Ascending aorta (tissue), 2 donors: ENCODE data around the gene ZNF750. TPM values are rescaled to one million over a fixed set of nuclear protein-coding genes. Genes with fewer than 3 reads are reported as not detected.

Experiments
- DNase-seq, 2 donors: peaks; one replicate each; pipeline ENCODE4 v3.0.0-alpha.2; 2019; ENCODE audit warnings: low spot score in 2 of 2
- H3K27ac ChIP-seq, 2 donors: fragments of 200-600 bp; sonication (generic); one replicate each; pipeline ENCODE4 v1.5.1; 2016 to 2017; ENCODE audit warnings: mild to moderate bottlenecking in 1 of 2
- H3K27me3 ChIP-seq: fragments of 200-600 bp; sonication (generic); one replicate; pipeline ENCODE4 v1.5.1; 2017
- H3K36me3 ChIP-seq, 2 donors: fragments of 200-600 bp; sonication (generic); one replicate each; pipeline ENCODE4 v1.5.1; 2016
- H3K4me1 ChIP-seq, 2 donors: fragments of 200-600 bp; sonication (generic); one replicate each; pipeline ENCODE4 v1.5.1; 2016 to 2017; ENCODE audit warnings: mild to moderate bottlenecking in 1 of 2
- H3K4me3 ChIP-seq, 2 donors: fragments of 200-600 bp; sonication (generic); one replicate each; pipeline ENCODE4 v1.5.1; 2016 to 2017; ENCODE audit warnings: mild to moderate bottlenecking in 1 of 2
- H3K9me3 ChIP-seq, 2 donors: fragments of 200-600 bp; sonication (generic); one replicate each; pipeline ENCODE4 v1.5.1; 2016
- CTCF ChIP-seq, 3 experiments: fragments of 200-600 bp in 2 of 3; fragments of 450-650 bp in 1 of 3; sonication (generic) in 2 of 3; IDR thresholded peaks; one replicate each; pipeline ENCODE4 v1.5.1; 2016 to 2019; ENCODE audit warnings: antibody characterized with exemption in 3 of 3, mild to moderate bottlenecking in 1 of 3, moderate library complexity in 1 of 3
- intact Hi-C: fragments of 100-400 bp; cut with DNase I; formaldehyde crosslinking; loops from one replicate; pipeline ENCODE4 v1.15.1; 2023
- total RNA-seq: library from RNA; depleted of rRNA; stranded (reverse); fragments of >200 nt; gene quantifications from one replicate; pipeline ENCODE4 v1.1.0, GENCODE V29; 2016

ZNF750 gene
- total RNA-seq, 1 donor from 2014 or later = not detected

DNA sequence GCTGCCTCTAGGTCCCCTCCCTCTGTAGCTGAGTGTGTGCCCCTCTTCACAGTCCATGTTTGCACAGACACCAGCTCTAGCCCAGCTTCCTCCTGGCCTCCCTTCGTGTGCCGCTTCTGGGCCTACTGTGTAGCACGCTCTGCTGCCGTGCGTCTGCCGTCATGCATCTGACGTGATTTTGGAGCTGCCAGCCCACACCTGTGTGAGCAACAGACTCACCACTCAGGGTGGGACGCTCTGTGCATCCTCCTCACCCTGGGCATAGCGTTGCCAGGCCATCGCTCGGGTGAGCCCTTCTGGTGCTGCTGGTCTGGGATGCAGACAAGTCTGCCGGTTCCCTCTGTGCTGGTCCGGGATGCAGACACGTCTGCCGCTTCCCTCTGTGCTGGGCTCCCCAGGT lies 39.4 kb upstream of the ZNF750 start:
- no peak overlapping the region for H3K4me3 ChIP-seq
- no peak for TF ChIP-seq CTCF (IDR thresholded peaks at IDR 0.05)
- H3K4me1 ChIP-seq = peaks cover 0 to 10% of the 10 kb centered on the region in 2 donors
- H3K27me3 ChIP-seq = no peaks in the 10 kb centered on the region
- H3K9me3 ChIP-seq = no peaks in the 10 kb centered on the region
- peaks cover 0 to under 1% of the 10 kb centered on the region in 2 donors for H3K36me3 ChIP-seq
- H3K27ac ChIP-seq = no peak overlapping the region
- intact Hi-C loops = loop anchor here (5.0 kb wide), 1 partner anchor 38 kb away; no protein-coding TSS in a partner anchor
- DNase-seq = no peak

GRCh38 chr17:82878527-82878926 lies 38.7 kb upstream of the ZNF750 start:
- peaks cover 0 to 10% of the 10 kb centered on the region in 2 donors for H3K4me1 ChIP-seq
- H3K27ac ChIP-seq = no peak overlapping the region
- H3K36me3 ChIP-seq = no peaks in the 10 kb centered on the region
- H3K9me3 ChIP-seq = no peaks in the 10 kb centered on the region
- no peak for TF ChIP-seq CTCF (IDR thresholded peaks at IDR 0.05)
- DNase-seq = no peak
- intact Hi-C loops = loop anchor here (5.0 kb wide), 1 partner anchor 39 kb away; no protein-coding TSS in a partner anchor
- no peak overlapping the region for H3K4me3 ChIP-seq
- no peaks in the 10 kb centered on the region for H3K27me3 ChIP-seq

GRCh38 chr17:82876602-82877379 lies 37.0 kb upstream of the ZNF750 start:
- TF ChIP-seq CTCF (IDR thresholded peaks at IDR 0.05) = peak; percentile 23 to 62 (median 58)
- H3K36me3 ChIP-seq = peaks cover under 1 to 13% of the 10 kb centered on the region in 2 donors
- peaks cover 0 to 10% of the 10 kb centered on the region in 2 donors for H3K4me1 ChIP-seq
- intact Hi-C loops = loop anchor here (5.0 kb wide), 1 partner anchor 41 kb away; no protein-coding TSS in a partner anchor
- H3K9me3 ChIP-seq = no peaks in the 10 kb centered on the region
- H3K4me3 ChIP-seq = no peak overlapping the region
- H3K27ac ChIP-seq = peak overlapping the region; percentile 43 to 45
- DNase-seq = peak; percentile 47 to 87
- H3K27me3 ChIP-seq = no peaks in the 10 kb centered on the region

DNA sequence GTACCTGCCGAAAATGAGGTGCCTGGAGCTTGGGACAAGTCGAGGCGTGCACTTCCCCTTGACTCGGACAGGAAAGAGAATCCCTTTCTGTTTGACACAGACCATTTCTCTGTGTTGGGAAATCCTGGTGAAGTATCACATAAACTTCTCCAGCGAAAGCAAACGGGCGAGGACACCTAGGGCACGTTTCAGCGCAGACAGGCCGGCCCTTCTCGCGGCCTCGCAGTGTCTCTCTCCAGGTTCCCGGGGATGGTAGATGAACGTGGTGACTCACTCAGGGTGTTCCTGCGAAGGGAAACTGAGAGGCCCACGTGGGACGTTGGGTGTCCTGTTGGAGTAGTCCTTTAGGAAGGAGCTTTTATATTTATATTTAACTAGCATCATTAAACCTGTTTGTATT lies 36.3 kb upstream of the ZNF750 start:
- intact Hi-C loops = loop anchor here (5.0 kb wide), 1 partner anchor 41 kb away; no protein-coding TSS in a partner anchor
- no peak for DNase-seq

DNA sequence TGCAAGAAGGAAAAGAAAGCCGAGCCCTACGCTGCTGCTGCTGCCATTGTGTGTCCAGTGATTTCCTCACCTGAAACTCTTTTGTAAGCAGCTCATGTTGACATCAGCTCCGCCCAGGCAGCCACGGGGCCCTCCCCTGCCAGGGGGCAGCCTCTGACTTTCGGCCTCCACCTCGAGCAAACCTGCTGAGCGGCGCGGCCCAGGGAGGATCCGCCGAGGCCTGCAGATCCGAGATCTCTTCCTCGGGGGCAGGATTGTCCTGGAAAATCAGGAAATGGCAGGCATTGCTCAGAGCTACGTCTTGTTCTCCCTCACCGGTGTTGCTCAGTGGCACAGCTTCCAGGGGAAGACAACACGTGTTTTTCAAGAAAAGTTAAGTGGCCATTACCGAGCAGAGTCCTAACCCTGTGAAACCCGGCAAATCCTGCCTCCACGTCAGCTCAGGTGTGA lies 35.6 kb upstream of the ZNF750 start:
- peaks cover 7 to 25% of the 10 kb centered on the region in 2 donors for H3K36me3 ChIP-seq
- H3K4me1 ChIP-seq = peaks cover 0 to 10% of the 10 kb centered on the region in 2 donors
- intact Hi-C loops = loop anchor here (5.0 kb wide), 1 partner anchor 42 kb away; no protein-coding TSS in a partner anchor
- DNase-seq = no peak
- no peaks in the 10 kb centered on the region for H3K9me3 ChIP-seq
- peak overlapping the region in 1 of 2 donors; percentile 45 for H3K27ac ChIP-seq
- H3K27me3 ChIP-seq = no peaks in the 10 kb centered on the region
- no peak for TF ChIP-seq CTCF (IDR thresholded peaks at IDR 0.05)
- H3K4me3 ChIP-seq = no peak overlapping the region

More for the DNA sequence above, 36.3 kb upstream of the ZNF750 start:
- Histone ChIP-seq H3K9me3 (no peaks in the 10 kb centered on the region), H3K27ac (peak overlapping the region; percentile 43 to 45), H3K4me1 (peaks cover 0 to 10% of the 10 kb centered on the region in 2 donors), H3K27me3 (no peaks in the 10 kb centered on the region), H3K36me3 (peaks cover 4 to 20% of the 10 kb centered on the region in 2 donors), H3K4me3 (no peak overlapping the region)
- TF ChIP-seq CTCF (IDR thresholded peaks at IDR 0.05) = no peak
